ENCODE measurements around the gene ELANE.

Gene ELANE

GRCh38 chr19:852136-853013 lies at the start of gene ELANE:
TSS of gene ELANE (plus strand) at chr19:852303. CDS start at chr19:852329, 26 bp downstream.
- DNase-seq (ENCODE audit: low spot score) = no peak

- peak; percentile 56 for DNase-seq (ENCODE audit: low spot score)
Observed at GRCh38 chr19:802498-803098, 49.5 kb upstream of the ELANE start.

- peak; percentile 27 for DNase-seq (ENCODE audit: low spot score)
Observed at GRCh38 chr19:803099-803561, 49.0 kb upstream of the ELANE start.

- peak; percentile 40 for DNase-seq (ENCODE audit: low spot score)
Observed at GRCh38 chr19:803686-804418, 48.3 kb upstream of the ELANE start.

- no peak for DNase-seq (ENCODE audit: low spot score)
Observed at GRCh38 chr19:804419-805165, 47.5 kb upstream of the ELANE start.

GRCh38 chr19:805166-805551 lies 46.9 kb upstream of the ELANE start:
- DNase-seq (ENCODE audit: low spot score) = no peak

GRCh38 chr19:805600-806550 lies 46.2 kb upstream of the ELANE start:
- peak; percentile 32 for DNase-seq (ENCODE audit: low spot score)

GRCh38 chr19:806815-807421 lies 45.2 kb upstream of the ELANE start:
- peak; percentile 53 for DNase-seq (ENCODE audit: low spot score)

- peak; percentile 61 for DNase-seq (ENCODE audit: low spot score)
Observed at GRCh38 chr19:807627-808422, 44.3 kb upstream of the ELANE start.

- no peak for DNase-seq (ENCODE audit: low spot score)
Observed at GRCh38 chr19:808423-808775, 43.7 kb upstream of the ELANE start.

GRCh38 chr19:810077-810855 lies 41.8 kb upstream of the ELANE start:
- peak; percentile 41 for DNase-seq (ENCODE audit: low spot score)

- DNase-seq (ENCODE audit: low spot score) = peak; percentile 41
Observed at GRCh38 chr19:810883-811489, 41.1 kb upstream of the ELANE start.

- DNase-seq (ENCODE audit: low spot score) = peak; percentile 38
Observed at GRCh38 chr19:811506-812048, 40.5 kb upstream of the ELANE start.

GRCh38 chr19:812049-812746 lies 39.9 kb upstream of the ELANE start:
- DNase-seq (ENCODE audit: low spot score) = peak; percentile 57

- DNase-seq (ENCODE audit: low spot score) = peak; percentile 35
Observed at GRCh38 chr19:812747-813218, 39.3 kb upstream of the ELANE start.

- peak; percentile 56 for DNase-seq (ENCODE audit: low spot score)
Observed at GRCh38 chr19:813219-814151, 38.6 kb upstream of the ELANE start.

Measured in HuH-7.5 (cell line).